HG02840 (cell line): ENCODE data around the gene IL17A.

Experiments used
- ATAC-seq: cut with Tn5 transposase; IDR thresholded peaks from one replicate; pipeline ENCODE4 v1.9.1; 2021; ENCODE audit warnings: mild to moderate bottlenecking, moderate library complexity, moderate number of reproducible peaks; ENCODE audit not compliant: unreplicated experiment, low FRiP score

The IL17A gene

DNA sequence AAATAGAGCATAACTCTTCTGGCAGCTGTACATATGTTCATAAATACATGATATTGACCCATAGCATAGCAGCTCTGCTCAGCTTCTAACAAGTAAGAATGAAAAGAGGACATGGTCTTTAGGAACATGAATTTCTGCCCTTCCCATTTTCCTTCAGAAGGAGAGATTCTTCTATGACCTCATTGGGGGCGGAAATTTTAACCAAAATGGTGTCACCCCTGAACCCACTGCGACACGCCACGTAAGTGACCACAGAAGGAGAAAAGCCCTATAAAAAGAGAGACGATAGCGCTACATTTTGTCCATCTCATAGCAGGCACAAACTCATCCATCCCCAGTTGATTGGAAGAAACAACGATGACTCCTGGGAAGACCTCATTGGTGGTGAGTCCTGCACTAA lies at the start of gene IL17A:
IL17A (plus strand) TSS at position 301 of the 400 bp plus-strand sequence; CDS start at position 358, 57 bp downstream.
- no peak for ATAC-seq

DNA sequence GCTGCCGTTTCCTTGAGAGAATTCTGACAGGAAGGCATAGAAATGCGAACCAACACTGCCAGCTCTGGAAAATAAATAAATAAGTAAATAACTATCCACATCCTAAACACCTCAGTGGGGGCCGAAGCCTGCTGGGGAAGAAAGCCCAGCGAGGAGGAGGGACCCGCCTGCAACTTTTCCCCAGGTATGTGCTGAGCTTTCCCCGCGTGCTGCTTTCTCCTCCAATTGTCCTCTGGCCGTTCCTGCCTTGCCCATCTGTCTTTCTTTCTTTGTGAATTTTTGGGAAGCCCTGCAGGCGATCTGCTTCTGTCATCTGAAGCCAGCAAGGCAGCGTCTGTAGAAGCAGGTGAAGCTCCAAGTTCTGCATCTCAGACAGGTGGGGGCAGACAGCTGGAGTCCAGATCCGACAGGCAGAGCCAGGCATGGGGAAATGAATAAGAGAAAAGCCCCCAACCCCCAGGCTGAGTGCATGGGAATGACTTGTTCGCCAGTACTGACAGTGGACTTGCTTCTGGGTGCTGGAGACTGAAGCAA lies 49.2 kb upstream of the IL17A start:
- ATAC-seq: no peak

DNA sequence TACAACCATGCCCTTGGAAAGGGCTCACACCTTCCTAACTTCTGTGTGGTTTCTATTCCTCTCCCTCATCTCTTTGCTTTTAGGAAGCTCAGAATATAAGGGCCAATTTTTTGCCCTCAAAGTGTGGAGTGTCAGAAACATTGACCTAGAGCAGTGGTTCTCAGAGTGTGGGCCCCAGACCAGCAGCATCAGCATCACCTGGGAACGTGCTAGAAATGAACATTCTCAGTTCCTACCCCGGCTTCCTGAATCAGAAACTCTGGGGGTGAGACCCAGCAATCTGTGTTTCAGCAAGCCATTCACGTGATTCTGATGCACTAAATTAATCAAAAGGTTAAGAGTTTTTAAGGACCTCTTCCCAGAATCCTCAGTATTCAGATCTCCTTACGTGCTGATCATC lies 47.9 kb upstream of the IL17A start:
- ATAC-seq: no peak

DNA sequence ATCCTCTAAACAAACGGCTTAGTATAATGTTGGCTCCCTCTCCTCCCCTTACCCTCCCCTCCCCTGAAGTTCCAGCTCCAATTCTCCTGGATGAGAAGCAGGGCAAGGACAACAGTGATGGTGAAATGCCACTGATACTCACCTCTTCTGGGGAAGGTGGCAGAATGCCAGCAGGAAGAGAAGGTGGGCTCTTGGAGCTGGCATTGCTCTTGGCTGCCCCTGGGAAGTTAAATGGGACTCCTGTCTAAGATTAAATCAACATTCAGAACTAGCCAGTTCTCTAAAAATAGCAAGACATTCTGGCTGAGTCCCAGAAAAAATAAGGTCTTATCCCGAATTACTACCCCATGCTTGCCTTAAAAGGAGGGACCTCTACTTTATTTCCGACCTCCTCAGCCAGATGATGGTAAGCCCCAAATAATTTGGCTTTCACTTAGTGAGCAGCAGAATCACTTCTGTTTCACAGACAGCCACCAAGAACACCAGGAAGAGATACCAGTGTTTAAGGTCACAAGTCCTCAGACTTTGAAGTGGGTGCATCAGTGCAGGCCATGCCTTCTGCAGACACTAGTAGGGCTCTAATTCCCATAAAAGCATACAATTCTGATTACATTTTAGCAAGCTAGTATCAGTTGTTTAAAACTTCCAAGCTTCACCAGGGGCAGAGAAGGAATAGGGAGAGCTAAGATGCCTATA lies 46.0 kb upstream of the IL17A start:
- ATAC-seq: no peak

DNA sequence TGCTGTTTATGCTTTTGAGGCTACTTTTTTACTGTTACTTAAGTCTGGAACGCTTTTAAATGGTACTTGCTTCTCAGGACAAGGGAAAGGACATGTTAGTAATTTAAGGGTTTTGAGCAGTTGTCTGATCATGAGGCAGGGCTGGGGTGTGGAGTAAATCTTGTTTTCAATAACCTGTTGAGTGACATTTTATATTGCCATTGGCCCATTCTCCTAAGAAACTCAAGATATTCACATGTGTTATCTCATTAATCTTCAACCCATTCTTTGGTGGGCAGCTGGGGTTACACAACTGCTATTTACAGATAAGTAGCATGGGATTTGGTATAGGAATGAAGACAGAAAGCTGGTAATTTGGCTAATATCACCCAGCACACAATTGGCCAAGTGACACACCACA lies 44.6 kb upstream of the IL17A start:
- ATAC-seq: no peak

DNA sequence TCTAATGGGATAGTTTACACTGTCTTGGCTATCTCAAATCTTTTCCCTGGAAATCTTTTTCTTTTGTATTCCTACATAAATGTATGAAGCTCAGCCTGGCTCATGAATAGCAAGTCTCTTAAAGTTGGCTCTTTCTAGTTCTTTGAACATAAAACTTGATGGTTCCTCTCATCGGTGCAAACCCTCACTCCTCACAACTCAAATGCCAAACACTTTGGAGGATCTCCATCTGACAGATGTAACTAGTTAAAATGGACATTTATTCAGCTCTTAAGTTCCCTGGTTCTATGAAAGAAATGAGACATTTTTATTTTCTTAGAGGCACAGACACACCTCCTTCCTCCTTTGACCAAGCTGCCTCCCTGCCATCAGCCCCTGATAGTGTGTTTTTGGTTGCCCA lies 43.6 kb upstream of the IL17A start:
- ATAC-seq: no peak

DNA sequence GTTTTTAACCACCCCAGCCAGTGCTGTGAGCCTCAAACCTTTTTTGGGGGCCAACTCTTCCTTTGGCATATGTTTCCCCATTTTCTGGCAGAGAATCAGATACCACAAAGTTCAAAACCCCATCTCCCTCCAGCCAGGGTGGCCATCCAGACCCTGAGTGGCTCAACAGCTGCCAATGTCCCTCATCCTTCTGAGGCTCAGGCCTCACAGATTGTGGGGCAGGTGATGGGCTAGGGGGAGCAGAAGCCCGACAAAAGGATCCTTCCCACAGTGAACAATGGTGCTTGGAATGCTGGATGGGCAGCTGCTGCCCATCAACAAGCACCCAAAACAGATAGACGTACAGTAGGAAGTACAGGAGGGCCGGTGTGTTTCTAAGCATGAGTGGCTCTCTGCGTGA lies 42.6 kb upstream of the IL17A start:
- ATAC-seq: no peak

DNA sequence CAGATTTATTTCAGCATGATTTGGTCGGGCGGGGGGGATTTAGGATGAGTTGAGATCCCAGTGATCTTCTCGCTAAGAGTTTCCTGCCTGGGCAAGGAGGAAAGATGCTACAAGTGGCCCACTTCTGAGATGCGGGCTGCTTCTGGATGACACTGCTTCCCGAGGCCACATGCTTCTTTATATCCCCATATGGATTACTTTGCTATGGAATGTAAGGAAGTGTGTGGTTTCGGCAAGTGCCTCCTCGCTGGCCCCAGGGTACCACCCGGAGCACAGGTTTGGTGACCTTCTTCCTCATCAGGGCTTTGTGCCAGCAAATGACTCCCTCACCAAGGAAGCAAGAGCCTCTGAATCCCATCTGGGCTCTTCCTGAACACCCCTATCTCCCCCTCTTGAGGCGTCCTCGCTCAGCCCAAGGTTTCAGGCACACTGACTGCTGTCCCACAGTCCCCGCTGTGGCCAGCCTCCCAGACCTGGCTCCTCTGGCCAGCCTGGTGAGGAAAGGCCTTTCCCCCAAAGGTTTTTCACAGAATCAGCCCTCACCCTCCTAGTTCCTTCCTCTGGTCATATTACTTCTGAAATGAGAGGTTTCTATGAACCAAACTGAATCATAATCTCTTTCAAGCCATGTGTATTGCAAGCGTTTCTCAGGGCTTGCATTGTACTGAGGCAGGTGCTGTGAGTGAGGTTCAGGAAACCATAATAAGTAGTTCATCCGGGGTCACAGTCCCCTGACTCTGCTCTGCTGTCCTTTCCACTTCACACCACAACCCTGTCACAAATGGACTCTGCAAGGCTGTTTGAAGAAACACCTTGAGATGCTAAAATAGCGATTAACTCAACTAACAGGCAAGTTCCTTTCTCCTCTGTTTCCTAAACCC lies 41.7 kb upstream of the IL17A start:
- ATAC-seq: no peak

DNA sequence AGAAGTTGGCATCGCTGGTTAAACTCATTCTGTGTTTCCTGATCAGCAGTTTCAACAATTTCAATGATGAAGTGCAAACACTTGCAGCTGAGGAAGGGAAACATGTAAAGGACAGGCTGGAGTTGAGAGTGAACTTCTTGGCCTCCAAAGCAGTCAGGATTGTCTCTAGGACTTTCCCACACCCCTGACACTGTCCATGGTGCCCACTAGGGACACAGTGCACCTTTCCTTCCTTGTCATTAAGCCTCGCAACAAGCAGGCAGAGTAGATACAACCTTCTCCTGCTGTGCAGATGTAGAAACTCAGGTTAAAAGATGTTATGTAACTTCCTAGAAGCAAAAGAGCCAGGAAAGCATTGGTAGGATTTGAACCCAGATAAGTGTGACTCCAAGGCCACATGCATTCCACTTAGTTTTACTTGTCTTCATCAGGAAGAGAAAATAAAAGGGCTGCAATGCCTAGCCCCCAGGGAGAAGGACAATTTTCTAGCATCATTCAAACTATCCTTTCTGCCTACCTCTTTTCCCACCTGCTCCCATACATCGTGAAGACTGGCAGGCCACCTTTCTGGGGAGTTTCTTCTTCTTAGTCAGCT lies 39.2 kb upstream of the IL17A start:
- no peak for ATAC-seq

DNA sequence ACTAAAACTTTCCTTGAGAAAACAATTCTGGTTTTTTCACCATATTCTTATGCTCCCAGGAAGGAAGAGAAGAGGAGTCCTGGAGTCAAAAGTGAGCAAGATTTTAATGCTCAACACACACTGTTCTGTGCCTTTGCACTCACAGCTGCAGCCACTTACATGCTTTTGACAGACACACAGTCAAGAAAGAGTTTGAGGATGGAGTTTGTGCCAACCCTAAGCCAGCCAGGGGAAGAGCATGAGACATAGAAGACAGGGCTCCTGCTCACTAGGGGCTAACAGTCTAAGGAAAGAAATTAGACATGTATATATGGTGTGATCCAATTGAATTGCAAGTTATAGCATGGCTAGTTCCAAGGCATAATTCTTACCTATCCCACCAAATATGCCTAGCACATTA lies 37.1 kb upstream of the IL17A start:
- ATAC-seq: no peak

DNA sequence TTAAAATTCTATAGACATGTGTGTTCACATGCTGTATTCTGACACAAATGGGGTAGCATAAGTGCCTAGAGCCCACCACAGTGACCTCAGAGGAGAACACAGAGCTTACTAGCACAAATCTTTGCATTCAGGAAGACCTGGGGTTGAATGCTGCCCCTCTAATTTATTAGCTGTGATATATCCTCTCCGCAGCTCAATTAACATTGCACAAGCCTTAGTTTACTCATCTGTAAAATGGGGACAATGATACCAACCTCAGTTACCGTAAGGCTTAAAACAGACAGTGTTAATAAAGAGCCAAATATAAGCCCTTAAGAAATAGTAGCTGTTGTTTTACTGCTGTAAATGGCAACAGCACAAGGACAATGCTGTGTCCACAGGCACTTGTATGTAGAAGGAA lies 36.2 kb upstream of the IL17A start:
- no peak for ATAC-seq

DNA sequence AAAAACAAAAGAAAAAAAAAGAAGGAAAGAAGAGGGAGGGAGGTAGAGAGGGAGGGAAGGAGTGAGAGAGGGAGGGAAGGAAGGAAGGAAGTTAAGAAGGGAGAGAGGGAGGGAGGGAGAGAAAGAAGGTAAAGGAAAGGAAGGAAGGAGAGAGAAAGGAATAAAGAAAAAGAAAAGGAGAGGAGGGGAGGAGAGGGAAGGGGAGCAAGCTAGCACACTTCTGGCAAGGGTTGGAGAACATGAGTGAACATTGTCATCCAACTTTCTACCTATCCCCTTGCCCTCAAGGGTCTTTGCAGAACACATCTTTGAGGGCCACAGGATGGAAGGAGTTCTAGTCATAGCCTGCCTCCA lies 34.1 kb upstream of the IL17A start:
- ATAC-seq: no peak

DNA sequence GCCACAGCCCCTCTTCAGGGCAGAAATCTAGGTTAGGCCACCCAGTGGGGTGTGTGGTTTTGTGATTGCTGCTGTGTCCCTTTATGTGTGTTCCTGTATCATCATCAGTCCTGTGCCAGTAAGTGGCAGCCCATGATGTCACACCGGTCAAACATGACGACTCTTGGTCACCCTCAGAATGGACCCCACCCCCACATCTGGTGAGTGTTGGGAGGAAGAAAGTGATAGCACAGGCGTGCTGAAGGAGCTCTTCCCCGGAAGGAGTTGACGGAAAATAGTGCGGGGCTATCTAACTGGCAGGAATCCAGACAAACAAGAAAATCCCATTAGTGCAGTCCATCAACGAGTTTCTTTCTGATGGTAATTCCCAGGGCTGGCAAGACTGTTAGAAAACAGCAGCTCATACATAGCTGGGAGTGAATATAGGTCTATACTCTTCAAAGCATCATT lies 33.4 kb upstream of the IL17A start:
- no peak for ATAC-seq

DNA sequence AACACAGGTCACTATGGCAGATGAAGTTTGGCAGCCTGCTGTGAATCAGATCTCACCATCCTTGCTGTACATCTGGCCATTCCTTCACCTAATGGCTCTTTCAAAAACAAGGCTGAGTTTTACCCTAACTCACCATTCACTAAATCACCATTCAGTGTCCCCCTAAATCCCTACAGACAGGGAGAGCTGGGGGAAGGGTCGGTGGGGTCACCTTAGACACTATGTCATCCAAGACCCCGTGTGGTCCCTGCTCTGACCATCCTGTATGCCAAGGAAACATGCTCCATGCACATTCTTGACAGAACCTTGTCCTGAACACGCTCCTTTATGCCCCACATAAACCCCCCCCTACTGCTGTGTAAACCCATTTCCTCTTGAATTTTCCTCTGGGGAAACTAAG lies 31.8 kb upstream of the IL17A start:
- no peak for ATAC-seq

DNA sequence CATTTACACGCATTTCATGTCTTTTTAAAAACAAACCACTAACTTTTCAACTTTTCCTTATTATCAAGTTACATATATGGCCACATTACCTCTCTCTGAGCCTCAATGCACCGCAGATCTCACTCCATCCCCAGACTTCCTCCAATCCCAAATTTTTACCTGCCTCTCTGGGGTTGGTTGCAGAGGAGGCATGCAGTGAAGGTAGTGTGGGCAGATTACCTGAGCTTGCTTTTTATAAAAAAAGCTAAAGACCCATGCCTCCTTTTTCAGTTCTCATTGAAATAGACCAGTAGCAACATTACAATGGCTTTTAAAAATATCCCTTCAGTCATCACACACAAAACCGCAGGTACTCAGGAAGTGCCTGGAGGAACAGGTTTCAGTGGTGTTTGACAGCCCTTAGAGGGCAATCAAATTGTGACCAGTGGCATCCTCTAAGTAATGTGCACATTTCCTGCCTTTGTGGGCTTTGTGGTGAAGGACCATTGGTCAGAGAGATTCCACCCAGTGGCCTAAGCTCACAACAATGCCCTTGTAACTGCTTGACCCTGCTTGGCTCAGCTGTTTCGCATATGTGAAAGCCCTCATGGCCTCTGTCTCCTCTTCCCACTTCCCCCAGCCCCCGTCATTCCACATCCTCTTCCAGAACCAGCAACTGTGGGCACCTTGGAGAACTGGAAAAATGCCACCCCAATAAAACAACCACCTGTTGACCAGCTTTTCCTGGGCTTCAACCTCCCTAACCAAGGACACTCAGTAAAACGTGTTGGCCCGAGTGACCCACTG lies 30.2 kb upstream of the IL17A start:
- peak; percentile 79 for ATAC-seq

DNA sequence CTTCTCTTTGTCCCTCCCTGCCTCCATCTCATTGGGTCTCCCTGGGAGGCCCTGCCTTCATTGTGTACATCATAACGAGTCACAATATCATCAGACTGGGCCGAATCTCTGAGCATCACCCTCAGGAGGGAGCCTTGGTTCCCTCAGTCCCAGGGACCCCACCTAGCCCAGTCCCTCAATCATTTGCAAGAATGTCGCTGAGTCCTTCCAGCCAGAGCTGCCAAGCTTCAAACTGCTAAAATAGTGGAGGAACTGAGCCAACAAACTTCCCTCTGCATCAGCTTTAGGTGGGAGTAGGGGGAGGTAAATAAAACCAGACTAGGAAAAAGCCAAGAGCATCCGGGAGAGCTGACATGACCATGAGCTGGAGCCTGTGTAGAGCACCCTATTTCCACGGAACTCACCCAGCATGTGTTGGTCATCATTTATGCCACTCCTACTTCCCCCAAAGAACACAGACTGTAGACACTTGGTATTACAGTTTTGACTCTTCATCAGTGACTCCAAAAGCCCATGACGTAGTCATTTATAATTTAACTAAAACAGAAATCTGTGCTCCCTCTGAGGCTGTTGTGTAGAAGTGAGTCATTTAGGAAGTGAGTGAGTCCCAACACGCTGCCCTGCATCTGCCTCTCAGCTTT lies 28.8 kb upstream of the IL17A start:
- ATAC-seq: peak; percentile 59

DNA sequence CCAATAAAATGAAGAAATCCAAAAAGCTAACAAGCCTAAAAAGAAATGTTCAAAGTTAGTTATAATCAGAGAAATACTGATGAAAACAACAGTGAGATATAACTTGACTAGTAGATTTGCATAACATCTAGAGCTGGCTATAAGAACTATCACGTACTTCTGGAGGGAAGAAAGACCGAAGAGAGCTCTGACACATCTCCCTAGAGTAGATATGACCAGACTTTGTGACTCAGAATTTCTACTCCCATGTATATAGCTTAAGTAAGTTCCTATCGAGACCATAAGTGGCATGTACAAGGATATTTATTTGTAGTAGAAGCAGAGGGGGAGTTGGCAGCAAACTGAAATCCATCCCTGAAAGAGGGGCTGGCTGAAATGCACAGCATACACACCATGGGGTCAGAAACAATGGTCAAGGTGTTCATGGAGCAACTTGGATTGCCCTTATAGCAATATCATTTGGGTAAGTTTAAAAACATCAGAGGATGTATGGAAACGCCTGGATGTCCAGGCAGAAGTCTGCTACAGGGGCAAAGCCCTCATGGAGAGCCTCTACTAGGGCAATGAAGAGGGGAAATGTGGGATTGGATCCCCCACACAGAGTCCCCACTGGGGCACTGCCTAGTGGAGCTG lies 25.6 kb upstream of the IL17A start:
- ATAC-seq: no peak

DNA sequence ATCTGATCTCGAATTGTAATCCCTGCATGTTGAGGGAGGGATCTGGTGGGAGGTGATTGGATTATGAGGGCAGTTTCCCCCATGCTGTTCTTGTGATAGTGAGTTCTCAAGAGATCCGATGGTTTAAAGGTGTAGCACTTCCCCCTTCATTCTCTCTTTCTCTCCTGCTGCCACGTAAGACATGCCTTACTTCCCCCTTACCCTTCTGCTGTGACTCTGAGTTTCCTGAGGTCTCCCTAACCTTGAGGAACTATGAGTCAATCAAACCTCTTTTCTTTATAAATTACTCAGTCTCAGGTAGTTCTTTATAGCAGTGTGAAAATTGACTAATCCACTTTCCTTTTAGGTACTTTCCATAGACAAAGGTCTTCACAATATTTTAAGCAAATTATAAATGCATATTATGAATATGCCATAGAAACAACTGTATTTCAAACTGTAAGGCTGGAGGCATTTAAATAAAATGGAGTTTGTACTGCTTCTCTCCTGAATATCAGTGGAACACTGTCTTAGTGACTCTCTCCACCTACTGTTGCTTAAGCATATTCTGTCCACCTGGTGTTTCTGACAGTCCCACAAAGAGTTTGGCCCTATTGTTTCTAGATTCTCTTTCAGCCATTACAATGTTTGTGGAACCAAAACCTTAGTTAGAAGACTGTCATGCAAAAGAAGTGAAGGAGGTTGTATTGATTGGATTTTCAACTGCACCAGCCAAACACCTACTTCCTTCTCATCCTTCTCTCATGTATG lies 24.3 kb upstream of the IL17A start:
- ATAC-seq: no peak
